GM13976 (cell line): ENCODE results near the gene PTRH2.
"Not testable (repeated sequence)": the region's sequence is repeated elsewhere in the genome, so short reads cannot be mapped to it uniquely, and the experiment has no call there.

Experiments
- DNase-seq: peaks from one replicate; pipeline ENCODE4 v3.0.0; 2012; ENCODE audit warnings: low spot score
- in situ Hi-C: fragments of 300-500 bp; cut with MboI; formaldehyde crosslinking; loops from one replicate; pipeline ENCODE4 v1.12.0; 2022; ENCODE audit warnings: low sequenced_read_pairs, mixed read lengths, inconsistent platforms; ENCODE audit not compliant: unreplicated experiment
- TF ChIP-seq, protein P1 (sequence below): IDR thresholded peaks from 2 replicates; pipeline ENCODE4 v1.5.1; 2012; ENCODE audit warnings: borderline replicate concordance, mild to moderate bottlenecking; ENCODE audit not compliant: insufficient read depth; ENCODE audit errors: extremely low read depth, missing control alignments, control extremely low read depth

PTRH2 gene

GRCh38 chr17:59707149-59707970 lies at the start of gene PTRH2, which contains the start of gene VMP1:
Gene PTRH2 (minus strand): TSS chr17:59707430. CDS start chr17:59697978, 9,452 bp downstream.
Gene VMP1 (plus strand): TSS chr17:59707654. CDS start chr17:59731447, 23,793 bp downstream.
- TF ChIP-seq, protein P1, sequence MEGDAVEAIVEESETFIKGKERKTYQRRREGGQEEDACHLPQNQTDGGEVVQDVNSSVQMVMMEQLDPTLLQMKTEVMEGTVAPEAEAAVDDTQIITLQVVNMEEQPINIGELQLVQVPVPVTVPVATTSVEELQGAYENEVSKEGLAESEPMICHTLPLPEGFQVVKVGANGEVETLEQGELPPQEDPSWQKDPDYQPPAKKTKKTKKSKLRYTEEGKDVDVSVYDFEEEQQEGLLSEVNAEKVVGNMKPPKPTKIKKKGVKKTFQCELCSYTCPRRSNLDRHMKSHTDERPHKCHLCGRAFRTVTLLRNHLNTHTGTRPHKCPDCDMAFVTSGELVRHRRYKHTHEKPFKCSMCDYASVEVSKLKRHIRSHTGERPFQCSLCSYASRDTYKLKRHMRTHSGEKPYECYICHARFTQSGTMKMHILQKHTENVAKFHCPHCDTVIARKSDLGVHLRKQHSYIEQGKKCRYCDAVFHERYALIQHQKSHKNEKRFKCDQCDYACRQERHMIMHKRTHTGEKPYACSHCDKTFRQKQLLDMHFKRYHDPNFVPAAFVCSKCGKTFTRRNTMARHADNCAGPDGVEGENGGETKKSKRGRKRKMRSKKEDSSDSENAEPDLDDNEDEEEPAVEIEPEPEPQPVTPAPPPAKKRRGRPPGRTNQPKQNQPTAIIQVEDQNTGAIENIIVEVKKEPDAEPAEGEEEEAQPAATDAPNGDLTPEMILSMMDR, result no peak
- in situ Hi-C loops, result no loop called here
- peak; percentile 97 for DNase-seq

DNA sequence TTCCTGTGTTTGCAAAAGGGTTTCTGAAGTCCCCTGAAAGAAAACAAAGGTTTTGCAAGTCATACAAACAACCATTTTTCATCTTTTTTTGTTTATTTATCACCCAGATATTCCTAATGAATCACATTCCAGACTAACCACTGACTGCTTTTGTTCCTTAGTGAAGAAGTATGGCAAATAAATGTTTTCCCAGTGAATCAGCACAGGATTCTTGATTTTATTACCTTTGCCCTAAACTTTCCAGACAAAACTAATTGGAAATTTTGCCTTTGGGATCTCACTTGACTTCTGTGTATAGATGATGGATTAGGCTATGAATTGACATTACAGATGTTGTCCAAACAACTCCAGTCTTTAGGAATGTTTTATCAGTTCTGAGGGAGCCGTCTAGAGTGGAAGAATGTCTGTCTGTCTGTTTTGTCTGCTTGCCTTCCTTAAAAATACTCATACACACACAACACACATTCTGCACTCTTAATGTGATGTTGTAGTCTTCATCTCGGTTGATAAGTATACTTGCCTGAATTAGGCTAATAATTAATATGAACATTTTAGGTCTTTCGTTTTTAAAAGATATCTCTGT lies 49.1 kb upstream of the PTRH2 start:
- in situ Hi-C loops, result loop anchor here (10.0 kb wide), 1 partner anchor 278 kb away; no protein-coding TSS in a partner anchor
- TF ChIP-seq, protein P1, result no peak
- no peak for DNase-seq

DNA sequence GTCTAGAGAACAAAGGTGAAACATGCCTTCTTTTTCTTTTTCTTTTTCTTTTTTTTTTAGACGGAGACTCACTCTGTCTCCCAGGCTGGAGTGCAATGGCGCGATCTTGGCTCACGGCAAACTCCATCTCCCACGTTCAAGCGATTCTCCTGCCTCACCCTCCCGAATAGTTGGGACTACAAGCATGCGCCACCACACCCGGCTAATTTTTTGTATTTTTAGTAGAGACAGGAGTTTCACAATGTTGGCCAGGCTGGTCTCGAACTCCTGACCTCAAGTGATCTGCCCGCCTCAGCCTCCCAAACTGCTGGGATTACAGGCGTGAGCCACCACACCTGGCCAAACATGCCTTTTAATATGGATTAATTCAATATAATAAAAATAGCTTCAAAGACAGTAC lies 47.8 kb upstream of the PTRH2 start:
- in situ Hi-C loops, result loop anchor here (10.0 kb wide), 1 partner anchor 280 kb away; no protein-coding TSS in a partner anchor
- DNase-seq, result not testable (repeated sequence)

DNA sequence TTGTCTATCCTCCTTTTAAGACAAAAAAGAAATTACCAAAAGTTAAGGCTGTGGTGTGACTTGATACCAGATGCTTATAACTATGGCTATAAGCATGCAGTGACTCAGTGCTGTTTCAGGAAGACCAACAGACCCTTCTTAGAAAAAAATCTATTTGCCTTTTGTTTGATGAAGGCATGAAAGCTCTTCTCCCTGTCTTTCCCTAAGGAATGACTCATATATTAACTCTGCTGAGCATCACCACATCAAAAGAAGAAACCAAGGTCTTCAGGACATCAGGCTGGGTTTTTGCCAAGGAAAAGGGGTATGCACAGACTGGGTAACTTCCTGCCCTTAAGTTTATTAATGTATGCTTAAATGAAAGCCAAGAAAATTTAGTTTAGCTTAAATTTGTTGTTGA lies 47.3 kb upstream of the PTRH2 start:
- in situ Hi-C loops, result loop anchor here (10.0 kb wide), 1 partner anchor 280 kb away; no protein-coding TSS in a partner anchor
- DNase-seq, result no peak
- TF ChIP-seq, protein P1, result no peak

DNA sequence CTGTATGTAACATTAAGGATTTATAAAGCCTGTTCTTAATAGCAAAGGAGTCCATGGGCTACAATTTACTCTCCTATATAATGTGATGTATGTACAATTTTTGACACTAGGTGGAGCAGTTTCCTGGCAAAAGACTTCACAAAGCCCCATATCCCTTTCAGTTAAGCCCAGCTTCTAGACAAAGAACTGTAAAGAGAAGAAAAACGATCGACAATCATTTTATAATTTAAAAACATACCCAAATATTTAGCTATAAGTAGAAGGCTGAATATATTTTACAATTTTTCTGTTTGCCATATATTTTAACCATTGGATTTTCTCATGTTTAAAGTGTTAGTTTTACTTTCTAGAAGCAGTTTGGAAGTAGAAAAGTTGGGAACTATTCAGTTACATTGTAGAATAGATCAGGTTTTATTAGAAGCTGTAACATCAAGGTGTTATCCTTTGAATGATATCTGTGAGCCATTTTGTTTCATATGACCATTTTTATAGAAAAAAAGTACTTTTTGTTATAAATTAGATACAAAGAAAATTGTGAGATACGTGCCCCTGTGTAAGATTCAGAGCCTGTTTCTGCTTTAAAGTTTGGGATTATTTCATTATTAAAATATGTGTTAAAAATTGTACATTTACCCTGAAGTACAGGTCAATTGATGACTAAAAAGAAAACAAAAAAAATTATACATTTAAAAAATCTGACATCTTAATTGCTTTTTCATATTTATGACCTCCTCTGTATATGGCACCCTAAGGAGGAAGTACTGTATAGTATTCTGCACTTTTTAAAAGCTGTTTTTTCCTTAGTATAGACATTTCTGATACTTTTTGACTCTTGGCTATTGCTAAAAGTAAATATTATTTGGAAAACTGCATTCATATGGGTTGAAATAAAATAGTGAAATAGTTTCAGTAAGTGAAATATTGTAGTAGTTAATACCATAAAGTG lies 46.6 kb upstream of the PTRH2 start:
- in situ Hi-C loops, result loop anchor here (10.0 kb wide), 1 partner anchor 281 kb away; no protein-coding TSS in a partner anchor
- peak; percentile 68 for DNase-seq
- TF ChIP-seq, protein P1, result peak; percentile 47

- in situ Hi-C loops, result loop anchor here (10.0 kb wide), 1 partner anchor 282 kb away; no protein-coding TSS in a partner anchor
- DNase-seq, result no peak
- TF ChIP-seq, protein P1, result no peak
Measured at GRCh38 chr17:59752922-59753321, 45.7 kb upstream of the PTRH2 start.
